H1 (cell line): ENCODE data around the gene DDX31. TPM values are rescaled to one million over a fixed set of nuclear protein-coding genes. Genes with fewer than 3 reads are reported as not detected.
A peak's percentile ranks its signal among the peaks of the same experiment; 100 is the strongest.

ENCODE experiments used
- CTCF ChIA-PET: fragments of 300-600 bp; sonication (Branson Sonifier 250); formaldehyde crosslinking; loops from one replicate; lab custom pipeline; 2021; ENCODE audit not compliant: partially characterized antibody; lab: Charles Lee
- POLR2A ChIA-PET: fragments of 300-600 bp; sonication (Branson Sonifier 250); formaldehyde crosslinking; loops from one replicate; lab custom pipeline; 2021; ENCODE audit warnings: inconsistent platforms; ENCODE audit not compliant: partially characterized antibody; lab: Charles Lee
- DNase-seq, 2 experiments: peaks; one replicate each; pipeline versions ENCODE4 v3.0.0 to v3.0.0-alpha.2; 2010 to 2022; ENCODE audit warnings: low spot score in 2 of 2, low read depth in 1 of 2, mixed read lengths in 1 of 2
- FAIRE-seq: peaks from 2 replicates; lab custom pipeline; 2011; peaks lifted over from hg19 to GRCh38; lab: Jason Lieb, UNC
- H2AFZ ChIP-seq: 2 replicates; pipeline ENCODE4 v1.8.1; 2012; ENCODE audit warnings: low read length, inconsistent platforms
- H2AK5ac ChIP-seq: 2 replicates; pipeline ENCODE4 v1.6.1; 2013; ENCODE audit warnings: low read depth, low read length
- H2BK120ac ChIP-seq: replicated peaks from 2 replicates; pipeline ENCODE3; 2013; ENCODE audit warnings: low read depth, low read length, inconsistent platforms
- H2BK12ac ChIP-seq: 2 replicates; pipeline ENCODE4 v1.6.1; 2013; ENCODE audit warnings: low read depth, low read length
- H2BK15ac ChIP-seq: 2 replicates; pipeline ENCODE4 v1.6.1; 2013; ENCODE audit warnings: low read length
- H2BK20ac ChIP-seq: 2 replicates; pipeline ENCODE4 v1.6.1; 2013; ENCODE audit warnings: low read length
- H2BK5ac ChIP-seq: 2 replicates; pipeline ENCODE4 v1.6.1; 2013; ENCODE audit warnings: low read depth, low read length
- H3K14ac ChIP-seq: 2 replicates; pipeline ENCODE4 v1.6.1; 2013; ENCODE audit warnings: inconsistent platforms; ENCODE audit not compliant: insufficient read length
- H3K18ac ChIP-seq: 2 replicates; pipeline ENCODE4 v1.6.1; 2013; ENCODE audit warnings: low read length; ENCODE audit errors: extremely low read depth
- H3K23ac ChIP-seq: 2 replicates; pipeline ENCODE4 v1.6.1; 2013; ENCODE audit warnings: inconsistent platforms; ENCODE audit not compliant: insufficient read length
- H3K23me2 ChIP-seq: 2 replicates; pipeline ENCODE4 v1.6.1; 2013; ENCODE audit warnings: low read depth, low read length
- H3K27ac ChIP-seq: 2 replicates; pipeline ENCODE4 v1.6.1; 2011; ENCODE audit warnings: low read depth, low read length, inconsistent platforms
- H3K27me3 ChIP-seq, 4 experiments: replicated peaks in 1 of 4; 1 replicate in 1 of 4; 2 replicates in 3 of 4; pipeline versions ENCODE4 v1.6.1 to v1.8.1; 2011 to 2013; ENCODE audit warnings: low read length in 3 of 4, mild to moderate bottlenecking in 3 of 4, inconsistent platforms in 2 of 4, mixed read lengths in 2 of 4, moderate library complexity in 1 of 4; ENCODE audit not compliant: control insufficient read depth in 3 of 4, insufficient read depth in 3 of 4; ENCODE audit errors: extremely low read depth in 1 of 4
- H3K36me3 ChIP-seq, 4 experiments: 2 replicates each; pipeline versions ENCODE4 v1.6.1 to v1.8.1; 2011 to 2013; ENCODE audit warnings: mild to moderate bottlenecking in 4 of 4, low read length in 3 of 4, moderate library complexity in 2 of 4, control low read depth in 1 of 4, inconsistent platforms in 1 of 4; ENCODE audit not compliant: insufficient read depth in 4 of 4, control insufficient read depth in 2 of 4
- H3K4ac ChIP-seq: replicated peaks from 2 replicates; pipeline ENCODE3; 2013; ENCODE audit warnings: low read length, low read depth, mixed read lengths, inconsistent platforms; ENCODE audit not compliant: insufficient read length
- H3K4me1 ChIP-seq, 4 experiments: replicated peaks in 1 of 4; 1 replicate in 1 of 4; 2 replicates in 3 of 4; pipeline versions ENCODE4 v1.6.1 to v1.8.1; 2011 to 2013; ENCODE audit warnings: low read length in 3 of 4, inconsistent platforms in 2 of 4, mixed read lengths in 1 of 4; ENCODE audit not compliant: insufficient read depth in 4 of 4, control insufficient read depth in 3 of 4
- H3K4me2 ChIP-seq, 2 experiments: 2 replicates each; pipeline versions ENCODE4 v1.6.1 to v1.8.1; 2011 to 2013; ENCODE audit warnings: low read depth in 2 of 2, low read length in 2 of 2, control low read depth in 1 of 2, inconsistent platforms in 1 of 2, mild to moderate bottlenecking in 1 of 2; ENCODE audit not compliant: insufficient read depth in 1 of 2
- H3K4me3 ChIP-seq, 4 experiments: fragments of 200-600, 300-600 bp in 1 of 4; sonication (generic), shearing (Covaris generic), sonication (Bioruptor Twin) in 1 of 4; 2 replicates each; pipeline versions ENCODE4 v1.5.1 to v1.8.1; 2011 to 2016; ENCODE audit warnings: low read length in 4 of 4, low read depth in 3 of 4, control low read depth in 2 of 4, inconsistent platforms in 2 of 4, mild to moderate bottlenecking in 2 of 4, mixed read lengths in 1 of 4, moderate library complexity in 1 of 4; ENCODE audit not compliant: insufficient read depth in 2 of 4; ENCODE audit errors: extremely low read depth in 1 of 4
- H3K56ac ChIP-seq: replicated peaks from 2 replicates; pipeline ENCODE3; 2013; ENCODE audit warnings: low read depth, mild to moderate bottlenecking, mixed read lengths, low read length, inconsistent platforms; ENCODE audit not compliant: insufficient read length
- H3K79me1 ChIP-seq: 2 replicates; pipeline ENCODE4 v1.6.1; 2013; ENCODE audit warnings: low read depth, low read length, control low read depth
- H3K79me2 ChIP-seq, 2 experiments: 2 replicates each; pipeline versions ENCODE4 v1.6.1 to v1.8.1; 2012 to 2013; ENCODE audit warnings: low read length in 2 of 2, mild to moderate bottlenecking in 2 of 2, inconsistent platforms in 1 of 2; ENCODE audit not compliant: insufficient read depth in 2 of 2, control insufficient read depth in 1 of 2
- H3K9ac ChIP-seq, 4 experiments: replicated peaks in 1 of 4; 1 replicate in 1 of 4; 2 replicates in 3 of 4; pipeline versions ENCODE4 v1.6.1 to v1.8.1; 2011 to 2013; ENCODE audit warnings: low read depth in 3 of 4, low read length in 3 of 4, control low read depth in 2 of 4, mild to moderate bottlenecking in 2 of 4, moderate library complexity in 2 of 4, inconsistent platforms in 1 of 4; ENCODE audit errors: extremely low read depth in 1 of 4
- H3K9me3 ChIP-seq, 2 experiments: 2 replicates each; pipeline versions ENCODE4 v1.6.1 to v1.8.1; 2012 to 2013; ENCODE audit warnings: mild to moderate bottlenecking in 2 of 2, moderate library complexity in 2 of 2, control low read depth in 1 of 2, inconsistent platforms in 1 of 2, low read depth in 1 of 2, low read length in 1 of 2, mixed read lengths in 1 of 2; ENCODE audit not compliant: insufficient read depth in 2 of 2
- H4K20me1 ChIP-seq, 2 experiments: replicated peaks in 1 of 2; 2 replicates each; pipeline versions ENCODE3 to v1.8.1; 2011 to 2013; ENCODE audit warnings: inconsistent platforms in 2 of 2, low read length in 2 of 2, mild to moderate bottlenecking in 1 of 2; ENCODE audit not compliant: insufficient read depth in 2 of 2, control insufficient read depth in 1 of 2
- H4K5ac ChIP-seq: 2 replicates; pipeline ENCODE4 v1.6.1; 2013; ENCODE audit warnings: low read length, low read depth, mixed read lengths, inconsistent platforms; ENCODE audit not compliant: insufficient read length
- H4K8ac ChIP-seq: 2 replicates; pipeline ENCODE4 v1.8.0; 2013; ENCODE audit warnings: mild to moderate bottlenecking, moderate library complexity, low read length, inconsistent platforms; ENCODE audit not compliant: insufficient read depth; ENCODE audit errors: extremely low read depth
- H4K91ac ChIP-seq: replicated peaks from 2 replicates; pipeline ENCODE3; 2013; ENCODE audit warnings: low read length, mixed read lengths, inconsistent platforms; ENCODE audit not compliant: insufficient read length
- BACH1 ChIP-seq: IDR thresholded peaks from 2 replicates; pipeline ENCODE4 v1.6.1; 2012; ENCODE audit warnings: low read length, improper control_type of control experiment
- CBX5 ChIP-seq: fragments of 300-800, 300-1000 bp; sonication (generic); IDR thresholded peaks from 2 replicates; pipeline ENCODE4 v1.7.1; 2016; ENCODE audit warnings: antibody characterized with exemption, low read length, low read depth
- CHD2 ChIP-seq: IDR thresholded peaks from 2 replicates; pipeline ENCODE4 v1.6.1; 2012; ENCODE audit warnings: low read length, improper control_type of control experiment
- JUN ChIP-seq: IDR thresholded peaks from 2 replicates; pipeline ENCODE4 v1.6.1; 2011; ENCODE audit warnings: low read depth, mild to moderate bottlenecking, improper control_type of control experiment, low read length
- KDM4A ChIP-seq: IDR thresholded peaks from one replicate; pipeline ENCODE4 v1.7.1; 2012; ENCODE audit warnings: low read depth, mild to moderate bottlenecking, moderate library complexity, low read length, inconsistent platforms; ENCODE audit not compliant: severe bottlenecking
- MAFK ChIP-seq: IDR thresholded peaks from 2 replicates; pipeline ENCODE4 v1.6.1; 2012; ENCODE audit warnings: low read depth, mild to moderate bottlenecking, improper control_type of control experiment, low read length
- SUZ12 ChIP-seq: fragments of 200-600 bp; sonication (generic); IDR thresholded peaks from 2 replicates; pipeline ENCODE4 v1.6.1; 2012; ENCODE audit warnings: mild to moderate bottlenecking, inconsistent platforms, low read length, moderate library complexity, mixed read lengths
- TAF7 ChIP-seq: optimal IDR thresholded peaks from 2 replicates; pipeline ENCODE3; 2011; ENCODE audit warnings: low read depth, mild to moderate bottlenecking, inconsistent platforms, low read length, moderate library complexity, borderline replicate concordance
- WGBS, 2 experiments: shearing (Covaris generic) in 1 of 2; methylation state at CpG; one replicate each; pipeline versions ENCODE4 v1.1.6 to v1.1.7; 2013 to 2015; ENCODE audit warnings: low lambda C conversion rate in 2 of 2, mixed read lengths in 2 of 2, inconsistent platforms in 1 of 2, low coverage in 1 of 2, missing lambda C conversion rate in 1 of 2; ENCODE audit not compliant: insufficient replicate concordance in 2 of 2, insufficient coverage in 1 of 2, insufficient read length in 1 of 2; ENCODE audit errors: extremely low coverage in 1 of 2, missing lambda C conversion rate in 1 of 2; 5-methylcytosine and 5-hydroxymethylcytosine counted together
- polyA plus RNA-seq, 7 experiments: library from polyadenylated mRNA; depleted of rRNA in 3 of 7; stranded (reverse) in 5 of 7; unstranded in 2 of 7; fragments of >200 nt in 5 of 7; fragments of 200-250 nt in 2 of 7; gene quantifications; 1 replicate in 5 of 7; 2 replicates in 1 of 7; 4 replicates in 1 of 7; pipeline versions ENCODE4 v1.2.1 to v1.2.3, GENCODE V29; 2011 to 2013; ENCODE audit warnings: missing spikeins in 2 of 7, mixed read lengths in 2 of 7
- total RNA-seq: library from RNA; stranded (reverse); fragmentation: NEBNext Ultra II Directional; extraction: Animal tissue kit (Norgen Biotek cat#: 25700); gene quantifications from 2 replicates; pipeline ENCODE4 v1.2.1, GENCODE V29; 2021

The DDX31 gene
- total and polyA plus RNA-seq, 2 of the 8 experiments (the other 6 are each of a cell fraction or from before 2014, with no cell fraction given), result 9.5 to 23.7 TPM

DNA sequence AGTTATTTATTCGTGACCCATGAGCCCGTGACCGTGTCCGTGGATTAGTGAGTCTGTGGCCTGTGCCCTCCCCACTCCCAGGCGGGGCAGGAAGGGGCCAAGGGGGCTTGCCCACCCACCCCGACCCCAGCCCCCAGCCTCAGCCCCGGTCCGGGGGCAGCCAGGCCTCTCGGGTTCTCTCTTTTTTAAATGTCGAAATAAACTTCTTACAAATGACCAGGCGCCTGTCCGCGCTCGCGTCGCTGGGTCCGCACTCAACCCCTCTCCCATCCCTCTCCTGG is 79.8 kb downstream of the DDX31 start:
- peaks cover 50 to 61% (median 57%) of the 10 kb centered on the region in 4 experiments for H3K27me3 ChIP-seq
- H3K4me1 ChIP-seq, result peaks cover 3 to 67% (median 41%) of the 10 kb centered on the region in 4 experiments
- H3K79me1 ChIP-seq, result no peaks in the 10 kb centered on the region
- H4K91ac ChIP-seq, result peak overlapping the region; percentile 67
- 0% methylated on average over 7 of the region's 17 CpGs; no CpG with 5 or more reads in 1 of the 2 experiments for WGBS, 2 experiments
- H2BK5ac ChIP-seq, result no peak overlapping the region
- POLR2A ChIA-PET, result interaction anchor here (0.8 to 2.5 kb wide), 2 partner anchors 16 to 80 kb away, joined by 3 to 10 read pairs; partner anchors contain the start of genes DDX31 and GTF3C4
- no peak overlapping the region for H2BK20ac ChIP-seq
- H2BK12ac ChIP-seq, result peak overlapping the region; percentile 68; the same call in 1 of the 2 replicates
- no peak overlapping the region for H3K27ac ChIP-seq
- TF ChIP-seq JUN (no peak), TAF7 (no peak), SUZ12 (no peak), CHD2 (no peak), KDM4A (no peak), MAFK (no peak), CBX5 (no peak), BACH1 (no peak)
- TF ChIP-seq, all 59 proteins: peak for 0
- DNase-seq (no peak), FAIRE-seq (no peak)
- Histone ChIP-seq H2BK15ac (no peak overlapping the region), H3K23ac (no peak overlapping the region), H3K14ac (no peak overlapping the region), H4K20me1 (peaks cover 0 to 21% of the 10 kb centered on the region in 2 experiments), H3K9ac (no peak overlapping the region), H3K56ac (no peak overlapping the region), H3K9me3 (no peaks in the 10 kb centered on the region), H4K8ac (no peak overlapping the region), H3K23me2 (peaks cover 17% of the 10 kb centered on the region), H2AFZ (no peak overlapping the region), H4K5ac (no peak overlapping the region), H3K4ac (no peak overlapping the region), H2AK5ac (no peak overlapping the region), H3K36me3 (peaks cover 0 to 4% (median 0%) of the 10 kb centered on the region in 4 experiments; a peak in 1 of 8 replicates), H3K18ac (peak overlapping the region; percentile 83), H3K4me3 (peak overlapping the region; percentile 31 to 65 (median 45)), H3K4me2 (peak overlapping the region; percentile 86 to 89), H2BK120ac (no peak overlapping the region), H3K79me2 (no peaks in the 10 kb centered on the region)
- CTCF ChIA-PET, result no interaction called here
